ENCODE measurements around the gene CHCHD4. TPM values are rescaled to one million over a fixed set of nuclear protein-coding genes. Genes with fewer than 3 reads are reported as not detected.

Gene CHCHD4
- 32.7 and 44.5 TPM in 2 replicates for total RNA-seq (2014; rRNA removed; shearing (Covaris generic))

GRCh38 chr3:14124615-14125192 lies at the start of gene CHCHD4, which contains the start of gene TMEM43:
TSS of gene CHCHD4 (minus strand) at chr3:14124870. CDS start at chr3:14124676, 194 bp downstream.
TSS of gene TMEM43 (plus strand) at chr3:14125052. CDS start at chr3:14125194, 142 bp downstream.
- peak; percentile 97 for DNase-seq (ENCODE audit: low read depth)

GRCh38 chr3:14172496-14172895 lies 47.8 kb upstream of the CHCHD4 start:
- DNase-seq (ENCODE audit: low read depth), result no peak

- DNase-seq (ENCODE audit: low read depth), result no peak
Measured at GRCh38 chr3:14170531-14171159, 46.0 kb upstream of the CHCHD4 start.

DNA sequence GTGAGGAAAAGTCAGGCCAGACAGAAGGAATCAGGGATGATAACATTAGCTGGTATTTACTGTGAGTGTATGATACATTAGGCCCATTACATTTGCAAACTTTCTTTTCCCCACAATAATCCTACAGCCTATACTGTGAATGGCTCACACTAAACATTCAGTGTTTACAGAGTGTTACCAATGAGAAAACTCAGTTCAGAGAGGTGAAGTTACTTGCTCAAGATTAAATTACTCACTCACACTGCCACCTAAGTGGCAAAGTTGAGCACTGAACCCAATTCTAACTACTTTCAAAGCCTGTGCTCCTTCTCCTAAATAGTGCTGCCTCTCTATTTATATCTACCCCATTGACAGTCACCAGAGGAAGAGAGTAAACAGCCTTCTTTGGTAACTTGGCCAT lies 45.2 kb upstream of the CHCHD4 start:
- DNase-seq (ENCODE audit: low read depth), result no peak

DNA sequence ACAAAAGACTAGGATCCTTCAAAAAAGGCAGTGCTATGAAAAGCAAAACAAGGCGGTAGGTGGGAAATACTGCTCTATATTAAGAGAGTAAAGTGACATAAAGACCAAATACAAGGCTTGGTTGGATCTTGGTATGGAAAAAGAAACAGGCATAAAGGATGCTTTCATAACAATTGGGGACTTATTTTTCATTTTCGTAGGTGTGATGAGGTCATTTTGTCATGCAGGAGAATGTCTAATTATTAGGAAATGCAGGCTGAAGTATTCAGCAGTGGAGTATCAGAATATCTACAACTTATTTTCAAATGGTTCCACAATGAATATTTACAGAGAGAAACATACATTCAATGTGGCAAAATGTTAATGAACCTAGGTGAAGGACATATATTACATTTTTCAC lies 44.8 kb upstream of the CHCHD4 start:
- no peak for DNase-seq (ENCODE audit: low read depth)

GRCh38 chr3:14166877-14167603 lies 42.4 kb upstream of the CHCHD4 start:
- DNase-seq (ENCODE audit: low read depth), result no peak

DNA sequence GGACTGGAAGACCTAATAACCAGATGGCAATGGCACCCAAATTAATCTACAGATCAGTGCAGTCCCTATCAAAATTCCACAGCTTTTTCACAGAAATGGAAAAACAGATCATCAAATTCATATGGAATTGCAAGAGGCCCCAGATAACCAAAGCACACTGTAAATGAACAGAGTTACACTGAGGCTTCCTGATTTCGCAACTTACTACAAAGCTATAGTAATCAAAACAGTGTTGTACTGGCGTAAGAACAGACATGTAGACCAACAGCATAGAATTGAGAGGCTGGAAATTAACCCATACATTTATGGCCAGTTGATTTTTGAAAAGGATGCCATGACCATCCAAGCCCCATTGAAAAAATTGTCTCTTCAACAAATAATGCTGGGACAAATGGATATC lies 37.5 kb upstream of the CHCHD4 start:
- no peak for DNase-seq (ENCODE audit: low read depth)

- no peak for DNase-seq (ENCODE audit: low read depth)
Measured at GRCh38 chr3:14161282-14161681, 36.6 kb upstream of the CHCHD4 start.

DNA sequence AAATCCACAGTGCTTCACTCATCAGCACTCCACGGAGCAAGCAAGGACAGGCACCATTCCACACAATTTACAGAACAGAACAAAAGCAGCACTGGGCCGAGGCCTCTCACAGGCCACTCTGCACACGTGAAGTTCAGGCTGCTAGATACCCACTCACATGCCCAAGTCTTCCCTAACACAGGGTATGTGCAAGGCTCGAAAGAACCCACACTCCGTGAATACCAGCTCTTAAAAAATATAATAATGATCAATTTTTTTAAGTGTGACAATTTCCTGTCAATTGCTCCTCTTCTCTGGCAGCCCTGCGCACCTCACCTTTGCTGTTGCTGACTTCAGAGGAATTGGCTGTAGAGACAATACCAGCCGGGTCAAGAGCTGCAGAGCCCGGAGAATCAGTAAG lies 34.8 kb upstream of the CHCHD4 start:
- no peak for DNase-seq (ENCODE audit: low read depth)

DNA sequence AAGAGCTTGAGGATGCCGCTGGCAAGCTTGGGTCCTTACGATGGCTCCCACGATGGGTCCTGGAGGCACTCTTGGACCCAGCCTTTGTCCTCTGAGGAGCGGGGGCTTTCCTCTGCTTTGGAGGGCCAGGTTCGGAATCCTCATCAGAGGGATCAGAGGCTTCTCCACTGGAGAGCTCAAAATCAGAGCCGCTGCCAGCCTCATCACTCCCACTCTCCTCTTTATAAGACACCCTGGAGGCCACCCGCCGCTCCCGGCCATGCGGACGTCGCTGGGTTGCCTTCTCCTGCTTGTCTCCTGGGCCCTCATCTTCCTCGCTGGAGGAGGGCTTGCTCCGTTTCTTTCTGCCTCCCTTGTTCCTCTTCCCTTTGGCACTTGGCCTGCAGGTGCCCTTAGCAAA lies 33.7 kb upstream of the CHCHD4 start:
- DNase-seq (ENCODE audit: low read depth), result no peak

- DNase-seq (ENCODE audit: low read depth), result no peak
Measured at GRCh38 chr3:14157951-14158350, 33.3 kb upstream of the CHCHD4 start.

- no peak for DNase-seq (ENCODE audit: low read depth)
Measured at GRCh38 chr3:14156843-14157561, 32.3 kb upstream of the CHCHD4 start.

- DNase-seq (ENCODE audit: low read depth), result no peak
Measured at GRCh38 chr3:14156201-14156600, 31.5 kb upstream of the CHCHD4 start.

- DNase-seq (ENCODE audit: low read depth), result no peak
Measured at GRCh38 chr3:14154895-14155440, 30.3 kb upstream of the CHCHD4 start.

GRCh38 chr3:14154276-14154675 lies 29.6 kb upstream of the CHCHD4 start:
- no peak for DNase-seq (ENCODE audit: low read depth)

GRCh38 chr3:14153663-14154062 lies 29.0 kb upstream of the CHCHD4 start:
- no peak for DNase-seq (ENCODE audit: low read depth)

GRCh38 chr3:14152963-14153355 lies 28.3 kb upstream of the CHCHD4 start:
- no peak for DNase-seq (ENCODE audit: low read depth)

DNA sequence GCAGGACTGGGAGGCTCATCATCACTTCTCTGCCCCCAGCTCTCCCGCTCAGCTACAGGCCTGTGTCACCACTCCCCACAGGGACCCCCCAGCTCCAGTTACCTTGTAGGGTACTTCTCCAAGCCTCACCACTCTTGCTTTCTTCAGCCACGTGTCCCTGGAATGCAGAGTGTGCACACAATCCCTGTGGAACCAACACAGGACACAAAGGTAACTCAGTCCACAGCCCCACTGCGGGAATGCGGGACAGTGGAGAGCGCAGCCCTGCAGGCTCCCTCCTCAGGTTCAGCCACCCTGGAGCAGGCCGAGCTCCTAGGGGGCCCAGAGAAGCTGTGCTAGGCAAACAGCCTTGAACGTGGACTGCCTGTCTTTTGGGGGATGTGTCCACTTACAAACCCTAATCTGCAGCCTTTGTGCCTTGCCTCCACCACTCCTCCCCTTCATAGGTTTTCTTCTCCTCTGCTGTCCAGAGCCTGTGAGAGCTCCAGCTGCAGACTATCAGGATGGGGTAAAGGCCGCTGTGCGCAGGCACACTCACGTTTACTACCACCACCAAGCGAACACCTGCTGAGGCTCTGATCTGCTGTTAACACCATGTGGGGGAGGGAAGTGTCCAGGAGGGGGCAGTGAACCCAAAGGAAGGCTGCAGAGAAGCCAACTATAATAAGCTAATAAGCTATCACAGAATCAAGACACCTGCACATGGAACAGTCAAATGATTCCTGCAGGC lies 27.7 kb upstream of the CHCHD4 start:
- no peak for DNase-seq (ENCODE audit: low read depth)

DNA sequence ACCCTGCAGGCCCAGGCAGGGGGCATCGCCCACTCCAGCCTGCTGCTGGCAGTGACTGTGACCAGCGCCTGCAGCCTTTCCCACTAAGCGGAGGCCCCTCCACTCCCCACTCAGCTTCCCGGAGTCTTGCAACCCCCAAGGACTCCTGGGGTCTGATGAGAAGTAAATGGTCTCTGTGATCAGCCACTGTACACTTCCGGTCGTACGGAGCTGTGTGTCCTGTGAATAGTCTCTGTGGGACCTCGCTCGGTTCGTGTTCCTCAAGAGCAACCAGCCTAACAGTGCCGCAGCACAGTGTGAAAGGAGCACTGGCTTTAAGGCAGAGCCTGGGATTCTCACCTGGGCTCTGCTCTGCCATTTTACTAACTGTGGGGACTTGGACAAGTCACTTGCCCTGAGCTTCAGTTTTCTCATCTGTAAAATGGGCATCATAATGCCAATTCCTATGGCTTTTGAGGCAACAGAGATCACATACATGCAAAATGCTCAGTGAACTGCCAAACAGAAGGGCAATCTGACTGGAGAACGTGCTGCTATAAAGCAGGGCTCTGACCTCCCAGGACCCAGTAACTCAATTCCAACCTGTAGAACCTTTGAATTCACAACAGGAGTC lies 26.9 kb upstream of the CHCHD4 start:
- DNase-seq (ENCODE audit: low read depth), result no peak

GRCh38 chr3:14150491-14151230 lies 26.0 kb upstream of the CHCHD4 start:
- no peak for DNase-seq (ENCODE audit: low read depth)
